Body of pancreas (tissue), 4 donors: ENCODE results near the gene DOC2B. TPM values are rescaled to one million over a fixed set of nuclear protein-coding genes. Genes with fewer than 3 reads are reported as not detected.

Experiments used
- ATAC-seq: fragments of 150-250 bp; one replicate; pipeline ENCODE4 v1.9.1; 2016
- DNase-seq, 4 donors: peaks; one replicate each; pipeline ENCODE4 v3.0.0-alpha.2; 2019
- H3K27ac ChIP-seq, 4 donors: fragments of 200-600 bp; sonication (generic); 1 replicate in 3 of 4; 2 replicates in 1 of 4; pipeline versions ENCODE4 v1.5.1 to v1.6.1; 2016 to 2019; ENCODE audit warnings: mild to moderate bottlenecking in 1 of 4, mixed read lengths in 1 of 4, moderate library complexity in 1 of 4
- H3K27me3 ChIP-seq, 2 donors: fragments of 200-600 bp; sonication (generic); one replicate each; pipeline ENCODE4 v1.6.0; 2016; ENCODE audit warnings: mild to moderate bottlenecking in 1 of 2
- H3K36me3 ChIP-seq, 2 donors: fragments of 200-600 bp; sonication (generic); replicated peaks in 1 of 2; 2 replicates each; pipeline ENCODE4 v1.5.1; 2016; ENCODE audit warnings: low read depth in 2 of 2; ENCODE audit not compliant: insufficient read depth in 1 of 2
- H3K4me1 ChIP-seq: fragments of 200-600 bp; sonication (generic); one replicate; pipeline ENCODE4 v1.6.0; 2016
- H3K4me3 ChIP-seq, 2 donors: fragments of 200-600 bp; sonication (generic); 1 replicate in 1 of 2; 2 replicates in 1 of 2; pipeline ENCODE4 v1.5.1; 2016 to 2019
- H3K9me3 ChIP-seq, 3 donors: fragments of 200-600 bp; sonication (generic); 1 replicate in 2 of 3; 2 replicates in 1 of 3; pipeline ENCODE4 v1.5.1; 2016
- CTCF ChIP-seq, 7 experiments: fragments of 450-650 bp in 4 of 7; fragments of 200-600 bp in 3 of 7; sonication (generic) in 3 of 7; IDR thresholded peaks; one replicate each; pipeline ENCODE4 v1.5.1; 2016 to 2019; ENCODE audit warnings: antibody characterized with exemption in 7 of 7
- POLR2A ChIP-seq, 3 donors: fragments of 450-650 bp; IDR thresholded peaks; one replicate each; pipeline ENCODE4 v1.6.1; 2016; ENCODE audit warnings: antibody characterized with exemption in 3 of 3, mild to moderate bottlenecking in 2 of 3
- WGBS, 2 donors: methylation state at CpG; one replicate each; pipeline ENCODE4 v1.1.5; 2017; 5-methylcytosine and 5-hydroxymethylcytosine counted together
- intact Hi-C: fragments of 100-400 bp; cut with DNase I; formaldehyde crosslinking; loops from one replicate; pipeline ENCODE4 v1.15.1; 2023
- total RNA-seq, 2 donors: library from RNA; depleted of rRNA; stranded (reverse); fragments of >200 nt; gene quantifications; one replicate each; pipeline ENCODE4 v1.1.0, GENCODE V29; 2016

The DOC2B gene
- total RNA-seq, 2 donors from 2014 or later = 20.0 to 22.4 TPM

DNA sequence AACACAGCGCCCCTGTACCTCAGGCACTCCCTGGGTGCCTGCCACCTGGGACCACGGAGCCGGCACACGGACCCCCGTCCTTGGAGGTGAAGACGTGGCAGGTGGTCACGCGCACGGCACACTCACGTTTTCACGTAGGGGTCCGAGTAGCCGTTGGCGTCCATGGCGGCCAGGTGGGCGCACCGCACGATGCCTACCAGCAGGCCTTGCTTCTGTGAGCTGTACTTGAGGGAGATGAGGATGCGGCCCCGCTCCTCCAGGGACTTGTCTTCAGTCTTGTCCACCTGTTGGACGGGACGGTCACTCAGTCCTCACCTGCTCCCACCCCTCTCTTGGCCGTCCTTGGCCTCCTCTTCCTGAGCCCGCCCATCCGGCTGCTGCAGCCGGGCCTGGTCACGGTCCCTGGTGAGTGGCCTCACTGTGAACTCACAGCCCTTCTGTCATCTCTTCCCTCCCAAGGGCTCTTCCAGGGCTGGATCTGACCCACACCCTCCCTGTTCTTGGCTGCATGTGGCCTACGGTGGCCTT, 25.3 kb downstream of the DOC2B start:
- Histone ChIP-seq H3K9me3 (no peaks in the 10 kb centered on the region), H3K27ac (no peak overlapping the region), H3K4me3 (no peak overlapping the region), H3K4me1 (no peaks in the 10 kb centered on the region), H3K36me3 (peaks cover 0 to 2% of the 10 kb centered on the region in 2 donors), H3K27me3 (no peaks in the 10 kb centered on the region)
- intact Hi-C loops = no loop called here
- DNase-seq = no peak
- WGBS, 2 donors = 93% methylated on average over 25 to 28 of the region's 28 CpGs
- peak; percentile 8 for ATAC-seq
- TF ChIP-seq CTCF (IDR thresholded peaks at IDR 0.05) (no peak), POLR2A (IDR thresholded peaks at IDR 0.05) (no peak)

DNA sequence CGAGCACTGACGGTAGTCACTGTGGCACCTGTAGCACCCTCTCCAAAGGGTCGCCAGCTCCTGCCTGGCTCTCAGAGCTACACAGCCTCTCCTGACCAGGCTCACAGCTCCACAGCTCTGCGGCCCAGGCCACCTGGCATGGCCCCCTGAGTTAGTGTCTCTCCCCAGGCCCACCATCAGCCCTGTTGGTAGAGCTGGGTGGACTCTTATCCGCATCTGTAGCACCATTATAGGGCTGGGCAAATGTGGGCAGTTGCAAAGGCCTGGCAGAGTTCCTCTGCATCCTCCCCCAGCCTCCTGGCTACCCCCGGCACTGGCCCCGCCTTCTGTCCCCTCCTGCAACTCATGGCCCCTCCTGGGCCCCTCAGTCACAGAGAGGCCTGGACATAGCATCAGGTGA, 25.9 kb downstream of the DOC2B start:
- no peak overlapping the region for H3K4me3 ChIP-seq
- DNase-seq (no peak), ATAC-seq (no peak)
- TF ChIP-seq POLR2A (IDR thresholded peaks at IDR 0.05) (no peak), CTCF (IDR thresholded peaks at IDR 0.05) (no peak)
- H3K4me1 ChIP-seq = no peaks in the 10 kb centered on the region
- H3K27me3 ChIP-seq = no peaks in the 10 kb centered on the region
- intact Hi-C loops = no loop called here
- H3K36me3 ChIP-seq = no peaks in the 10 kb centered on the region
- WGBS, 2 donors = 78 to 97% methylated on average over 6 to 7 of the region's 7 CpGs
- H3K27ac ChIP-seq = no peak overlapping the region
- H3K9me3 ChIP-seq = no peaks in the 10 kb centered on the region

GRCh38 chr17:153851-154250, 27.6 kb downstream of the DOC2B start:
- Histone ChIP-seq H3K36me3 (no peaks in the 10 kb centered on the region), H3K27ac (no peak overlapping the region), H3K4me1 (no peaks in the 10 kb centered on the region), H3K9me3 (no peaks in the 10 kb centered on the region), H3K27me3 (no peaks in the 10 kb centered on the region), H3K4me3 (no peak overlapping the region)
- TF ChIP-seq CTCF (IDR thresholded peaks at IDR 0.05) = no peak
- no peak for TF ChIP-seq POLR2A (IDR thresholded peaks at IDR 0.05)
- WGBS, 2 donors = 84 to 87% methylated on average over 9 of the region's 9 CpGs
- no peak for ATAC-seq
- intact Hi-C loops = no loop called here
- DNase-seq = no peak

GRCh38 chr17:152860-153420, 28.5 kb downstream of the DOC2B start:
- Histone ChIP-seq H3K9me3 (no peaks in the 10 kb centered on the region), H3K4me3 (no peak overlapping the region), H3K36me3 (no peaks in the 10 kb centered on the region)

More at GRCh38 chr17:152860-153420, 28.5 kb downstream of the DOC2B start:
- ATAC-seq (no peak), DNase-seq (no peak)
- 90 to 95% methylated on average over 8 to 11 of the region's 12 CpGs for WGBS, 2 donors
- H3K27ac ChIP-seq = no peak overlapping the region
- H3K4me1 ChIP-seq = no peaks in the 10 kb centered on the region
- TF ChIP-seq CTCF (IDR thresholded peaks at IDR 0.05) (no peak), POLR2A (IDR thresholded peaks at IDR 0.05) (no peak)
- no peaks in the 10 kb centered on the region for H3K27me3 ChIP-seq
- intact Hi-C loops = no loop called here
